GM23338 (cell line): ENCODE measurements around the gene NHLH1. TPM values are rescaled to one million over a fixed set of nuclear protein-coding genes. Genes with fewer than 3 reads are reported as not detected.

Source experiments
- ATAC-seq: fragments of 200-7000 bp; cut with Tn5 transposase; 3 replicates; pipeline ENCODE4 v1.9.1; 2020
- DNase-seq: peaks from one replicate; pipeline ENCODE4 v3.0.0-alpha.2; 2015; ENCODE audit warnings: low spot score
- H2AFZ ChIP-seq: fragments of 200-600 bp; sonication (generic); 2 replicates; pipeline ENCODE4 v1.8.0; 2016; ENCODE audit warnings: antibody characterized with exemption, mild to moderate bottlenecking, moderate library complexity
- H3F3A ChIP-seq: fragments of 200-600 bp; sonication (generic); replicated peaks from 2 replicates; pipeline ENCODE4 v1.8.0; 2017; ENCODE audit warnings: antibody characterized with exemption, mixed run types, low read depth
- H3K27ac ChIP-seq: fragments of 200-600 bp; sonication (generic); 2 replicates; pipeline ENCODE4 v1.6.1; 2016; ENCODE audit warnings: low read depth
- H3K27me3 ChIP-seq: fragments of 200-600 bp; sonication (generic); 2 replicates; pipeline ENCODE4 v1.8.0; 2016; ENCODE audit warnings: mild to moderate bottlenecking, mixed run types, moderate library complexity; ENCODE audit not compliant: insufficient read depth
- H3K36me3 ChIP-seq: fragments of 200-600 bp; sonication (generic); 2 replicates; pipeline ENCODE4 v1.8.0; 2016; ENCODE audit warnings: mild to moderate bottlenecking; ENCODE audit not compliant: insufficient read depth
- H3K4me1 ChIP-seq: fragments of 200-600 bp; sonication (generic); 2 replicates; pipeline ENCODE4 v1.8.0; 2016; ENCODE audit warnings: mild to moderate bottlenecking, moderate library complexity; ENCODE audit not compliant: insufficient read depth
- H3K4me2 ChIP-seq: fragments of 200-600 bp; sonication (generic); 2 replicates; pipeline ENCODE4 v1.7.1; 2017; ENCODE audit warnings: mixed run types
- H3K4me3 ChIP-seq: fragments of 200-600 bp; sonication (generic); 2 replicates; pipeline ENCODE4 v1.6.1; 2016; ENCODE audit warnings: mixed run types
- H3K79me2 ChIP-seq: fragments of 200-600 bp; sonication (generic); replicated peaks from 2 replicates; pipeline ENCODE4 v1.8.0; 2017; ENCODE audit warnings: mild to moderate bottlenecking; ENCODE audit not compliant: insufficient read depth
- H3K9me2 ChIP-seq: fragments of 200-600 bp; sonication (generic); 2 replicates; pipeline ENCODE4 v1.8.0; 2017; ENCODE audit not compliant: insufficient read depth
- H4K20me1 ChIP-seq: fragments of 200-600 bp; sonication (generic); replicated peaks from 2 replicates; pipeline ENCODE4 v1.8.0; 2017; ENCODE audit warnings: mild to moderate bottlenecking; ENCODE audit not compliant: insufficient read depth
- H3K27ac Mint-ChIP-seq: 2 replicates; pipeline ENCODE4 v1.8.0; 2020; ENCODE audit warnings: inconsistent platforms, mild to moderate bottlenecking, moderate library complexity, mixed read lengths
- H3K27me3 Mint-ChIP-seq: 3 replicates; pipeline ENCODE4 v1.8.0; 2022; ENCODE audit warnings: low read depth, mild to moderate bottlenecking, moderate library complexity, mixed read lengths, inconsistent platforms; ENCODE audit not compliant: insufficient read depth, poor library complexity
- H3K36me3 Mint-ChIP-seq: 3 replicates; pipeline ENCODE4 v1.8.0; 2021; ENCODE audit warnings: low read depth, mild to moderate bottlenecking, inconsistent platforms, moderate library complexity, mixed read lengths
- H3K4me1 Mint-ChIP-seq: 3 replicates; pipeline ENCODE4 v1.8.0; 2020; ENCODE audit warnings: mild to moderate bottlenecking, inconsistent platforms, mixed read lengths
- H3K4me3 Mint-ChIP-seq: 3 replicates; pipeline ENCODE4 v1.8.0; 2021; ENCODE audit warnings: moderate library complexity, mild to moderate bottlenecking, inconsistent platforms, mixed read lengths
- H3K9me3 Mint-ChIP-seq: 3 replicates; pipeline ENCODE4 v1.8.0; 2020; ENCODE audit warnings: moderate library complexity, mild to moderate bottlenecking, inconsistent platforms, mixed read lengths
- CREB1 ChIP-seq: fragments of 250-450 bp; sonication (Bioruptor Pico); IDR thresholded peaks from 2 replicates; pipeline ENCODE4 v1.5.0; 2020; ENCODE audit warnings: low read depth, mild to moderate bottlenecking, moderate library complexity
- CTCF ChIP-seq, 2 experiments: fragments of 200-600 bp in 1 of 2; sonication (generic) in 1 of 2; conservative IDR thresholded peaks; 2 replicates each; pipeline versions ENCODE4 v1.5.1 to v1.6.1; 2016 to 2017; ENCODE audit warnings: antibody characterized with exemption in 2 of 2, low read depth in 2 of 2, mild to moderate bottlenecking in 2 of 2, moderate library complexity in 1 of 2
- ETS1 ChIP-seq: IDR thresholded peaks from 2 replicates; pipeline ENCODE4 v1.6.1; 2016; ENCODE audit warnings: antibody characterized with exemption
- EZH2 ChIP-seq: fragments of 200-600 bp; sonication (generic); IDR thresholded peaks from one replicate; pipeline ENCODE4 v1.8.0; 2017; ENCODE audit warnings: antibody characterized with exemption, mild to moderate bottlenecking, low read depth; ENCODE audit not compliant: unreplicated experiment
- EZH2phosphoT487 ChIP-seq: fragments of 200-600 bp; sonication (generic); IDR thresholded peaks from one replicate; pipeline ENCODE4 v1.8.1; 2018; ENCODE audit warnings: antibody characterized with exemption; ENCODE audit not compliant: unreplicated experiment
- JUNB ChIP-seq: IDR thresholded peaks from one replicate; pipeline ENCODE4 v1.6.1; 2016; ENCODE audit warnings: antibody characterized with exemption; ENCODE audit not compliant: unreplicated experiment
- NANOG ChIP-seq: IDR thresholded peaks from 2 replicates; pipeline ENCODE4 v1.6.1; 2016; ENCODE audit warnings: antibody characterized with exemption, borderline replicate concordance
- POLR2AphosphoS5 ChIP-seq: IDR thresholded peaks from 2 replicates; pipeline ENCODE4 v1.6.1; 2016; ENCODE audit warnings: antibody characterized with exemption, low read depth
- REST ChIP-seq: IDR thresholded peaks from one replicate; pipeline ENCODE4 v1.6.1; 2018; ENCODE audit warnings: antibody characterized with exemption; ENCODE audit not compliant: unreplicated experiment
- ZNF114 ChIP-seq: fragments of 250-450 bp; sonication (Bioruptor Pico); IDR thresholded peaks from 2 replicates; pipeline ENCODE4 v1.5.0; 2020; ENCODE audit warnings: mild to moderate bottlenecking, moderate library complexity
- ZNF331 ChIP-seq: fragments of 250-450 bp; sonication (Bioruptor Pico); IDR thresholded peaks from 2 replicates; pipeline ENCODE4 v1.5.0; 2020; ENCODE audit warnings: low read depth, mild to moderate bottlenecking, moderate library complexity
- polyA plus RNA-seq: library from polyadenylated mRNA; unstranded; fragments of >200 nt; fragmentation: Nextera tagmentation; extraction: Ambion mirVana; gene quantifications from 2 replicates; pipeline ENCODE4 v1.2.1, GENCODE V29; 2016
- total RNA-seq: library from RNA; depleted of rRNA; stranded (reverse); fragments of >200 nt; shearing (Covaris generic); gene quantifications from 2 replicates; pipeline ENCODE4 v1.2.3, GENCODE V29; 2014

Gene NHLH1
- total and polyA plus RNA-seq, 2 experiments from 2014 or later, result 0.69 to 0.89 TPM

- no peaks in the 10 kb centered on the region for H3K36me3 ChIP-seq
- DNase-seq (peak; percentile 82), ATAC-seq (peak; percentile 53)
- H3K27me3 Mint-ChIP-seq, result peaks cover 10% of the 10 kb centered on the region
- peak overlapping the region; percentile 6 for H3K27ac Mint-ChIP-seq
- H3F3A ChIP-seq, result peaks cover 12% of the 10 kb centered on the region; the same call in 1 of the 2 replicates
- H3K4me1 ChIP-seq, result peaks cover 54% of the 10 kb centered on the region
- H3K27me3 ChIP-seq, result no peaks in the 10 kb centered on the region
- peak overlapping the region; percentile 81 for H3K4me3 Mint-ChIP-seq
- H2AFZ ChIP-seq, result peak overlapping the region; percentile 72; the same call in 1 of the 2 replicates
- peak overlapping the region; percentile 100 for H3K4me2 ChIP-seq
- no peaks in the 10 kb centered on the region for H3K9me3 Mint-ChIP-seq
- H3K36me3 Mint-ChIP-seq, result peaks cover 3% of the 10 kb centered on the region; the same call in 1 of the 3 replicates
- H4K20me1 ChIP-seq, result peaks cover 17% of the 10 kb centered on the region; the same call in 1 of the 2 replicates
- H3K4me1 Mint-ChIP-seq, result peaks cover 60% of the 10 kb centered on the region
- TF ChIP-seq NANOG, result no peak
- TF ChIP-seq EZH2phosphoT487, result no peak
- TF ChIP-seq POLR2AphosphoS5, result no peak
- no peak for TF ChIP-seq CREB1
- no peak; the same call in 1 of the 2 replicates for TF ChIP-seq ETS1
- TF ChIP-seq REST, result no peak
- TF ChIP-seq ZNF114, result no peak
- no peak for TF ChIP-seq JUNB
- no peak for TF ChIP-seq ZNF331
- H3K4me3 ChIP-seq, result peak overlapping the region; percentile 99
- H3K27ac ChIP-seq, result peak overlapping the region; percentile 98
- H3K79me2 ChIP-seq, result peaks cover 54% of the 10 kb centered on the region
- no peaks in the 10 kb centered on the region for H3K9me2 ChIP-seq
Observed at GRCh38 chr1:160400646-160401486, 34.0 kb downstream of the NHLH1 start.

GRCh38 chr1:160401487-160401805 lies 34.6 kb downstream of the NHLH1 start:
- H3K27ac Mint-ChIP-seq, result peak overlapping the region; percentile 6; the same call in 1 of the 2 replicates
- peaks cover 59% of the 10 kb centered on the region for H3K79me2 ChIP-seq
- H3K9me2 ChIP-seq, result no peaks in the 10 kb centered on the region
- H4K20me1 ChIP-seq, result peaks cover 17% of the 10 kb centered on the region; the same call in 1 of the 2 replicates
- peak overlapping the region; percentile 100 for H3K4me2 ChIP-seq
- H3K27ac ChIP-seq, result peak overlapping the region; percentile 98; the same call in 1 of the 2 replicates
- H3K27me3 Mint-ChIP-seq, result peaks cover 10% of the 10 kb centered on the region
- H3K4me1 Mint-ChIP-seq, result peaks cover 64% of the 10 kb centered on the region
- H3K9me3 Mint-ChIP-seq, result no peaks in the 10 kb centered on the region
- H3K27me3 ChIP-seq, result no peaks in the 10 kb centered on the region
- H3K36me3 Mint-ChIP-seq, result peaks cover 6% of the 10 kb centered on the region
- no peaks in the 10 kb centered on the region for H3K36me3 ChIP-seq
- ATAC-seq, result no peak
- H3K4me3 Mint-ChIP-seq, result peak overlapping the region; percentile 81
- peaks cover 60% of the 10 kb centered on the region for H3K4me1 ChIP-seq
- no peak overlapping the region for H2AFZ ChIP-seq
- DNase-seq, result no peak
- peaks cover 12% of the 10 kb centered on the region; the same call in 1 of the 2 replicates for H3F3A ChIP-seq
- H3K4me3 ChIP-seq, result peak overlapping the region; percentile 99
- TF ChIP-seq CREB1 (no peak), CTCF (conservative IDR thresholded peaks at IDR 0.05; ENCODE audit: low read depth in 2 of 2) (no peak), EZH2 (no peak)
